Esophagus squamous epithelium (tissue), 5 donors: ENCODE measurements around the gene STAP1. TPM values are rescaled to one million over a fixed set of nuclear protein-coding genes. Genes with fewer than 3 reads are reported as not detected.

ENCODE experiments used
- DNase-seq: peaks from one replicate; lab custom pipeline; 2025; lab: John Stamatoyannopoulos, UW
- H3K27ac ChIP-seq, 4 donors: fragments of 200-600 bp; sonication (generic); one replicate each; pipeline ENCODE4 v1.5.1; 2016 to 2019; ENCODE audit warnings: mild to moderate bottlenecking in 1 of 4
- H3K27me3 ChIP-seq, 4 donors: fragments of 200-600 bp; sonication (generic); 1 replicate in 3 of 4; 2 replicates in 1 of 4; pipeline versions ENCODE4 v1.5.1 to v1.6.0; 2017 to 2021; ENCODE audit warnings: antibody characterized with exemption in 1 of 4
- H3K36me3 ChIP-seq, 3 donors: fragments of 200-600 bp; sonication (generic); one replicate each; pipeline ENCODE4 v1.5.1; 2016 to 2019
- H3K4me1 ChIP-seq, 3 donors: fragments of 200-600 bp; sonication (generic); one replicate each; pipeline ENCODE4 v1.5.1; 2017 to 2019
- H3K4me3 ChIP-seq, 4 donors: fragments of 200-600 bp; sonication (generic); 1 replicate in 3 of 4; 2 replicates in 1 of 4; pipeline ENCODE4 v1.5.1; 2016 to 2019; ENCODE audit warnings: mild to moderate bottlenecking in 2 of 4, moderate library complexity in 1 of 4
- H3K9me3 ChIP-seq, 3 donors: fragments of 200-600 bp; sonication (generic); one replicate each; pipeline ENCODE4 v1.5.1; 2016 to 2019
- POLR2A ChIP-seq, 4 donors: fragments of 450-650 bp; IDR thresholded peaks; one replicate each; pipeline ENCODE4 v1.6.1; 2017; ENCODE audit warnings: antibody characterized with exemption in 4 of 4, mild to moderate bottlenecking in 4 of 4, moderate library complexity in 3 of 4
- WGBS, 2 donors: methylation state at CpG; one replicate each; pipeline ENCODE4 v1.1.5; 2018; 5-methylcytosine and 5-hydroxymethylcytosine counted together
- intact Hi-C: fragments of 100-400 bp; cut with DNase I; formaldehyde crosslinking; loops from one replicate; pipeline ENCODE4 v1.15.0; 2022
- total RNA-seq, 4 donors: library from RNA; depleted of rRNA; stranded (reverse); fragments of >200 nt; gene quantifications; one replicate each; pipeline ENCODE4 v1.1.0, GENCODE V29; 2016
- TF ChIP-seq, protein P1 (sequence below), 6 experiments: fragments of 450-650 bp in 4 of 6; fragments of 200-600 bp in 2 of 6; sonication (generic) in 2 of 6; IDR thresholded peaks; one replicate each; pipeline ENCODE4 v1.5.1; 2016 to 2019; ENCODE audit warnings: antibody characterized with exemption in 6 of 6, mild to moderate bottlenecking in 4 of 6, moderate library complexity in 4 of 6
- donor health status: DM: yes; HTN: yes; CAD: no.

STAP1 gene
- total RNA-seq, 4 donors from 2014 or later = 1.7 TPM; not detected in 3

DNA sequence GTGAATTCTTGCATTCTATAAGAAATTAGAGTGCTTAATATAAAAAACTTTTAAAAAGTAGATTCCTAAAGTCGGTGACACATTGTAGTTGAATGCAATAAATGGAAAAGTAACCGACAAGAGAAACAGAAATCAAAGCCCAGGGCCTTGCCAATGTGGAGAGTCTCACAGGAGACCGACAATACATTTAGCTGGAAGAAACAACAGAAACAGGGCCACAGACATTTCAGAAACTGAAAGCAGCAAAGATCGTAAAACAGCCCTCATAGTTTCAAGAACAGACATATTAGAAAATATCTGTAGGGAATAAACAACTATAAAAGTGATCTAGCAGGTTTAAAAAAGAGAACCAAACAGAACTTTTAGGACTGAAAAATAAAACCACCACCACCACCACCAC, 49.5 kb downstream of the STAP1 start:
- intact Hi-C loops = no loop called here

DNA sequence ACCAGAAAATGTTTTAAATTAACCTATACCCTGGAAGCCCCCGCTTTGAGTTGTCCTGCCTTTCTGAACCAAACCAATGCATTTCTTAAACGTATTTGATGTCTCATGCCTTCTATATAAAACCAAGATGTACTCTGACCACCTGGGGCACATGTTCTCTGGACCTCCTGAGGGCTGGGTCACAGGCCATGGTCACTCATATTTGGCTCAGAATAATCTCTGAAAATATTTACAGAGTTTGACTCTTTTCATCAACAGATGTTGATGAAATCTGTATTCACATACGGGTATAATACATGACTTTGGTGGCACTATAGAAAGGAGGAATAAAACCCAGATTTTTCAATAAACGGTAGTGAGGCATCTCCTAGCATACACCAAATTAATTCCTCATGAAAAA, 55.7 kb downstream of the STAP1 start:
- Histone ChIP-seq H3K4me3 (no peak overlapping the region), H3K36me3 (peaks cover 0 to 36% (median 0%) of the 10 kb centered on the region in 3 donors), H3K4me1 (no peaks in the 10 kb centered on the region), H3K27ac (no peak overlapping the region), H3K27me3 (no peaks in the 10 kb centered on the region), H3K9me3 (peaks cover 0 to 9% (median 3%) of the 10 kb centered on the region in 3 donors)
- intact Hi-C loops = no loop called here
- DNase-seq = no peak
- WGBS, 2 donors = 89 to 99% methylated on average over 4 of the region's 4 CpGs
- no peak for TF ChIP-seq POLR2A (IDR thresholded peaks at IDR 0.05)
- TF ChIP-seq, protein P1, sequence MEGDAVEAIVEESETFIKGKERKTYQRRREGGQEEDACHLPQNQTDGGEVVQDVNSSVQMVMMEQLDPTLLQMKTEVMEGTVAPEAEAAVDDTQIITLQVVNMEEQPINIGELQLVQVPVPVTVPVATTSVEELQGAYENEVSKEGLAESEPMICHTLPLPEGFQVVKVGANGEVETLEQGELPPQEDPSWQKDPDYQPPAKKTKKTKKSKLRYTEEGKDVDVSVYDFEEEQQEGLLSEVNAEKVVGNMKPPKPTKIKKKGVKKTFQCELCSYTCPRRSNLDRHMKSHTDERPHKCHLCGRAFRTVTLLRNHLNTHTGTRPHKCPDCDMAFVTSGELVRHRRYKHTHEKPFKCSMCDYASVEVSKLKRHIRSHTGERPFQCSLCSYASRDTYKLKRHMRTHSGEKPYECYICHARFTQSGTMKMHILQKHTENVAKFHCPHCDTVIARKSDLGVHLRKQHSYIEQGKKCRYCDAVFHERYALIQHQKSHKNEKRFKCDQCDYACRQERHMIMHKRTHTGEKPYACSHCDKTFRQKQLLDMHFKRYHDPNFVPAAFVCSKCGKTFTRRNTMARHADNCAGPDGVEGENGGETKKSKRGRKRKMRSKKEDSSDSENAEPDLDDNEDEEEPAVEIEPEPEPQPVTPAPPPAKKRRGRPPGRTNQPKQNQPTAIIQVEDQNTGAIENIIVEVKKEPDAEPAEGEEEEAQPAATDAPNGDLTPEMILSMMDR (IDR thresholded peaks at IDR 0.05) = no peak

More for the DNA sequence above, 49.5 kb downstream of the STAP1 start:
- no peaks in the 10 kb centered on the region for H3K27me3 ChIP-seq
- TF ChIP-seq, protein P1 (IDR thresholded peaks at IDR 0.05) = no peak
- no peak for TF ChIP-seq POLR2A (IDR thresholded peaks at IDR 0.05)
- H3K9me3 ChIP-seq = peaks cover 0 to 9% (median 3%) of the 10 kb centered on the region in 3 donors
- 74 to 80% methylated on average over 4 of the region's 4 CpGs for WGBS, 2 donors
- H3K4me1 ChIP-seq = peaks cover 0 to 9% (median 0%) of the 10 kb centered on the region in 3 donors
- DNase-seq = no peak
- H3K27ac ChIP-seq = no peak overlapping the region
- H3K4me3 ChIP-seq = no peak overlapping the region
- H3K36me3 ChIP-seq = no peaks in the 10 kb centered on the region

DNA sequence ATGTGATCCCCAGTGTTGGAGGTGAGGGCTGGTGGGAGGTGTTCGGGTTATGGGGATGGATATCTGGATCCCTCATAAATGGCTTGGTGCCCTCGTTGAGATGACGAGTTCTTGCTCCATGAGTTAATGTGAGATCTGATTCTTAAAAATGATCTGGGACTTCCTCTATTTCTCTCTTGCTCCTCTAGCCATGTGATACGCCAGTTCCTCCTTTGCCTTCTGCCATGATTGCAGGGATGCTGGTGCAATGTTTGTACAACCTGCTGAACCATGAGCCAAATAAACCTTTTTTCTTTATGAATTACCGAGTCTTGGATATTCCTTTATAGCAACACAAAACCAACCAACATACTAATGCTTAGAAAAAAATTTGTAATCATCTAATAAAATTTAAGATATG, 56.6 kb downstream of the STAP1 start:
- DNase-seq = no peak
- H3K4me1 ChIP-seq = no peaks in the 10 kb centered on the region
- no peak overlapping the region for H3K4me3 ChIP-seq
- TF ChIP-seq, protein P1 (IDR thresholded peaks at IDR 0.05) = no peak
- TF ChIP-seq POLR2A (IDR thresholded peaks at IDR 0.05) = no peak
- peaks cover 0 to 4% (median 0%) of the 10 kb centered on the region in 3 donors for H3K9me3 ChIP-seq
- no peaks in the 10 kb centered on the region for H3K27me3 ChIP-seq
- 90 to 95% methylated on average over 5 of the region's 5 CpGs for WGBS, 2 donors
- no peak overlapping the region for H3K27ac ChIP-seq
- intact Hi-C loops = no loop called here
- peaks cover 0 to 46% (median 0%) of the 10 kb centered on the region in 3 donors for H3K36me3 ChIP-seq

- H3K4me1 ChIP-seq = no peaks in the 10 kb centered on the region
- intact Hi-C loops = no loop called here
- DNase-seq = no peak
- no peak overlapping the region for H3K27ac ChIP-seq
- no peak overlapping the region for H3K4me3 ChIP-seq
- peaks cover 0 to 59% (median 0%) of the 10 kb centered on the region in 3 donors for H3K36me3 ChIP-seq
- no peaks in the 10 kb centered on the region for H3K9me3 ChIP-seq
- no peaks in the 10 kb centered on the region for H3K27me3 ChIP-seq
- WGBS, 2 donors = 68 to 72% methylated on average over 1 of the region's 1 CpG
- TF ChIP-seq, protein P1 (IDR thresholded peaks at IDR 0.05) = no peak
- no peak for TF ChIP-seq POLR2A (IDR thresholded peaks at IDR 0.05)
Measured at GRCh38 chr4:67616478-67616877, 58.0 kb downstream of the STAP1 start.

GRCh38 chr4:67624939-67625338, 66.4 kb downstream of the STAP1 start:
- TF ChIP-seq, protein P1 (IDR thresholded peaks at IDR 0.05) = no peak
- TF ChIP-seq POLR2A (IDR thresholded peaks at IDR 0.05) = no peak
- intact Hi-C loops = no loop called here
- WGBS, 2 donors = 74 to 79% methylated on average over 3 of the region's 3 CpGs

More at GRCh38 chr4:67624939-67625338, 66.4 kb downstream of the STAP1 start:
- Histone ChIP-seq H3K36me3 (peaks cover 0 to 98% (median 10%) of the 10 kb centered on the region in 3 donors), H3K9me3 (no peaks in the 10 kb centered on the region), H3K27ac (no peak overlapping the region), H3K27me3 (no peaks in the 10 kb centered on the region), H3K4me3 (no peak overlapping the region), H3K4me1 (no peaks in the 10 kb centered on the region)
- DNase-seq = no peak
